ENCODE results near the gene BTF3L4. TPM values are rescaled to one million over a fixed set of nuclear protein-coding genes. Genes with fewer than 3 reads are reported as not detected.

Gene BTF3L4
- total RNA-seq, 2 experiments from 2014 or later = 29.4 to 34.1 TPM

DNA sequence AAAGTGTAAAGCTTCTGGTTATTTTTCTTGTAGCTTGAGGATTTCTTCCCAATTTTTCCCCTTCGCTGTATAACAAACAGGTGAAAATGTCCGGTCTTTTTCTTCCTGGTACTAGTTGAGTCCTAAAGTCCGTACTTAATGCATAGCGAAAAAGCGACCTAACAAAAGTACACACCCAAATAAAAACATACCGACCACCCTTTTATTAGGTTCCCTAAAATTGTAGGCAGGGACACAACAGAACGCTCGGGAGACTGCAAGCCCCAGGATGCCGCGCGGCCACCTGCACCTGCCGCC lies 281 bp upstream of the BTF3L4 start:
- ChIA-PET POLR2A (interaction anchor here (0.6 to 3.3 kb wide), 10 partner anchors 9 to 959 kb away, joined by 3 to 63 read pairs (median 4); partner anchors contain the start of genes CC2D1B, EPS15, KTI12 and ORC1), CTCF (interaction anchor here (1.3 to 1.5 kb wide), 2 partner anchors 10 to 22 kb away, joined by 3 to 5 read pairs; partner anchors contain the start of gene KTI12)
- peaks cover 26% of the 10 kb centered on the region for H3K4me1 ChIP-seq (ENCODE audit: insufficient read depth, low read length)
- Mint-ChIP-seq H3K27me3 (no peaks in the 10 kb centered on the region), H3K9me3 (no peaks in the 10 kb centered on the region), H3K27ac (peak overlapping the region; percentile 92), H3K4me1 (ENCODE audit: low read depth) (peaks cover 72% of the 10 kb centered on the region), H3K36me3 (ENCODE audit: low read depth) (peaks cover 43% of the 10 kb centered on the region), H3K4me3 (peak overlapping the region; percentile 97)
- H3K4me3 ChIP-seq (ENCODE audit: low read length) = peak overlapping the region; percentile 88
- peak overlapping the region; percentile 71 to 83 for H3K27ac ChIP-seq (ENCODE audit: low read depth in 1 of 2, low read length in 2 of 2)
- H3K27me3 ChIP-seq (ENCODE audit: control insufficient read depth in 1 of 2, insufficient read depth in 2 of 2, low read length in 2 of 2) = no peaks in the 10 kb centered on the region
- peaks cover 15% of the 10 kb centered on the region for H3K36me3 ChIP-seq (ENCODE audit: insufficient read depth, low read length)
- DNase-seq (no peak), ATAC-seq (ENCODE audit: poor library complexity) (no peak)
- H3K9me3 ChIP-seq (ENCODE audit: control insufficient read depth in 1 of 2, insufficient read depth in 1 of 2, low read length in 2 of 2) = no peaks in the 10 kb centered on the region
- TF ChIP-seq, protein P1, sequence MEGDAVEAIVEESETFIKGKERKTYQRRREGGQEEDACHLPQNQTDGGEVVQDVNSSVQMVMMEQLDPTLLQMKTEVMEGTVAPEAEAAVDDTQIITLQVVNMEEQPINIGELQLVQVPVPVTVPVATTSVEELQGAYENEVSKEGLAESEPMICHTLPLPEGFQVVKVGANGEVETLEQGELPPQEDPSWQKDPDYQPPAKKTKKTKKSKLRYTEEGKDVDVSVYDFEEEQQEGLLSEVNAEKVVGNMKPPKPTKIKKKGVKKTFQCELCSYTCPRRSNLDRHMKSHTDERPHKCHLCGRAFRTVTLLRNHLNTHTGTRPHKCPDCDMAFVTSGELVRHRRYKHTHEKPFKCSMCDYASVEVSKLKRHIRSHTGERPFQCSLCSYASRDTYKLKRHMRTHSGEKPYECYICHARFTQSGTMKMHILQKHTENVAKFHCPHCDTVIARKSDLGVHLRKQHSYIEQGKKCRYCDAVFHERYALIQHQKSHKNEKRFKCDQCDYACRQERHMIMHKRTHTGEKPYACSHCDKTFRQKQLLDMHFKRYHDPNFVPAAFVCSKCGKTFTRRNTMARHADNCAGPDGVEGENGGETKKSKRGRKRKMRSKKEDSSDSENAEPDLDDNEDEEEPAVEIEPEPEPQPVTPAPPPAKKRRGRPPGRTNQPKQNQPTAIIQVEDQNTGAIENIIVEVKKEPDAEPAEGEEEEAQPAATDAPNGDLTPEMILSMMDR (IDR thresholded peaks at IDR 0.05) = no peak
- intact Hi-C loops (cut with DNase I, micrococcal nuclease) = loop anchor here (1.0 to 10.0 kb wide), 9 partner anchors 23 to 1889 kb away; partner anchors contain the start of genes CC2D1B (in 1 of the 2), CPT2 (in 1 of the 2), EPS15 (in 1 of the 2) and IFT25 (in 1 of the 2)

DNA sequence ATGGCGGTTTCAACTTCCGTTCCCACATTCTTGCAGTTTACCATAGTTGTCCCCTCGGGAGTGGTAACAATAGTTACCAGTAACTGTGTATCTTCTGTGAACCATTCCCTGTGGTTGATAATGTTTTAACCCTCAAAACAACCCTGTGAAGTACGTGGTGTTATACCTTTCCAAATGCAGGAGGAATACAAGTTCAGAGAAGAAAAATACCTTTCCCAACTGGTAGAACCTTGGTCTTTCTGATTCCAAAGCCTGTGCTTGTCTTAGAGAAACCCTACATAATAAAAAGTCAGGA lies 789 bp downstream of the BTF3L4 start:
- DNase-seq = peak in 1 of 14 experiments; percentile 63
- peak overlapping the region; percentile 97 for H3K4me3 Mint-ChIP-seq
- ChIA-PET POLR2A (interaction anchor here (0.6 to 3.3 kb wide), 10 partner anchors 8 to 347 kb away, joined by 3 to 63 read pairs (median 5); partner anchors contain the start of genes CC2D1B, KTI12, ORC1 and PRPF38A), CTCF (no interaction called here)
- H3K27ac Mint-ChIP-seq = peak overlapping the region; percentile 92
- H3K36me3 Mint-ChIP-seq (ENCODE audit: low read depth) = peaks cover 46% of the 10 kb centered on the region
- peak overlapping the region; percentile 83 to 84 for H3K27ac ChIP-seq (ENCODE audit: low read depth in 1 of 2, low read length in 2 of 2)
- H3K4me3 ChIP-seq (ENCODE audit: low read length) = peak overlapping the region; percentile 88
- no peak for ATAC-seq (ENCODE audit: poor library complexity)
- H3K9me3 ChIP-seq (ENCODE audit: control insufficient read depth in 1 of 2, insufficient read depth in 1 of 2, low read length in 2 of 2) = no peaks in the 10 kb centered on the region
- H3K9me3 Mint-ChIP-seq = no peaks in the 10 kb centered on the region
- no peaks in the 10 kb centered on the region for H3K27me3 Mint-ChIP-seq
- intact Hi-C loops (cut with DNase I, micrococcal nuclease) = loop anchor here (1.0 to 10.0 kb wide), 9 partner anchors 24 to 1888 kb away; partner anchors contain the start of genes CC2D1B (in 1 of the 2), CPT2 (in 1 of the 2), EPS15 (in 1 of the 2) and IFT25 (in 1 of the 2)
- H3K4me1 Mint-ChIP-seq (ENCODE audit: low read depth) = peaks cover 70% of the 10 kb centered on the region
- peaks cover 26% of the 10 kb centered on the region for H3K4me1 ChIP-seq (ENCODE audit: insufficient read depth, low read length)
- TF ChIP-seq, protein P1 (IDR thresholded peaks at IDR 0.05) = no peak
- peaks cover 19% of the 10 kb centered on the region for H3K36me3 ChIP-seq (ENCODE audit: insufficient read depth, low read length)
- H3K27me3 ChIP-seq (ENCODE audit: control insufficient read depth in 1 of 2, insufficient read depth in 2 of 2, low read length in 2 of 2) = no peaks in the 10 kb centered on the region

DNA sequence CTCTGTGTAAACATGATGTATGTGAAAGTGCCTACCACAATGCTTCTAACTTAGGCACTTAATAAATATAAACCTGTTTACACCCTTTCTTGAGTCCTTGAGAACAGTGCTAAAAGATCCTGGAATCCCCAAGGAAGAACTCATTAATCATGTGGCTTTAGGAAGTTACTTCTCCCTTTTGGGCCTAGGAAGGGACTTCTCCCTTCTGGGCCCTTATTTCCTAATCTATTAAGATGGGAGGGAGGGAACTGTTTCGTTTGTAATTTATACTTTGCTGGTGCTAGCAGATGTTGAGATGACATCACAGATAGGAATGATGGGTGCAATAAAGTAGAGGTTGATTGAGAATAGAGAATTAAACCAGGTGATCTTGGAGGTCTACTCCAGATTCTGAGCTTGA lies 1.2 kb downstream of the BTF3L4 start:
- peaks cover 46% of the 10 kb centered on the region for H3K36me3 Mint-ChIP-seq (ENCODE audit: low read depth)
- no peak for ATAC-seq (ENCODE audit: poor library complexity)
- TF ChIP-seq, protein P1 (IDR thresholded peaks at IDR 0.05) = no peak
- Histone ChIP-seq H3K27me3 (ENCODE audit: control insufficient read depth in 1 of 2, insufficient read depth in 2 of 2, low read length in 2 of 2) (no peaks in the 10 kb centered on the region), H3K36me3 (ENCODE audit: insufficient read depth, low read length) (peaks cover 20% of the 10 kb centered on the region), H3K4me1 (ENCODE audit: insufficient read depth, low read length) (peaks cover 26% of the 10 kb centered on the region), H3K4me3 (ENCODE audit: low read length) (peak overlapping the region; percentile 88), H3K9me3 (ENCODE audit: control insufficient read depth in 1 of 2, insufficient read depth in 1 of 2, low read length in 2 of 2) (no peaks in the 10 kb centered on the region), H3K27ac (ENCODE audit: low read depth in 1 of 2, low read length in 2 of 2) (peak overlapping the region in 1 of 2 donors; percentile 83)
- H3K27ac Mint-ChIP-seq = peak overlapping the region; percentile 92
- no peaks in the 10 kb centered on the region for H3K27me3 Mint-ChIP-seq
- POLR2A ChIA-PET = interaction anchor here (0.6 to 3.3 kb wide), 6 partner anchors 8 to 347 kb away, joined by 3 to 63 read pairs (median 4); partner anchors contain the start of genes KTI12, ORC1 and PRPF38A
- H3K9me3 Mint-ChIP-seq = no peaks in the 10 kb centered on the region
- intact Hi-C loops (cut with DNase I, micrococcal nuclease) = loop anchor here in 1 of 2 experiments (5.0 to 10.0 kb wide), 8 partner anchors 85 to 1888 kb away; partner anchors contain the start of genes CC2D1B, CPT2, EPS15 and IFT25
- peak overlapping the region; percentile 97 for H3K4me3 Mint-ChIP-seq
- H3K4me1 Mint-ChIP-seq (ENCODE audit: low read depth) = peaks cover 66% of the 10 kb centered on the region
- peak in 1 of 14 experiments; percentile 12 for DNase-seq
- CTCF ChIA-PET = no interaction called here
